Sigmoid colon (tissue), 7 donors: ENCODE data around the gene KRT79. TPM values are rescaled to one million over a fixed set of nuclear protein-coding genes. Genes with fewer than 3 reads are reported as not detected.

ENCODE experiments used
- DNase-seq: peaks from one replicate; pipeline ENCODE4 v3.0.0-alpha.2; 2019
- H3K27ac ChIP-seq, 4 donors: fragments of 200-600 bp; sonication (generic); one replicate each; pipeline ENCODE4 v1.5.1; 2016 to 2019; ENCODE audit warnings: mild to moderate bottlenecking in 1 of 4
- H3K27me3 ChIP-seq, 3 donors: fragments of 200-600 bp; sonication (generic); one replicate each; pipeline ENCODE4 v1.5.1; 2019; ENCODE audit warnings: mild to moderate bottlenecking in 1 of 3
- H3K36me3 ChIP-seq, 4 donors: fragments of 200-600 bp; sonication (generic); one replicate each; pipeline ENCODE4 v1.5.1; 2016 to 2019
- H3K4me1 ChIP-seq, 4 donors: fragments of 200-600 bp; sonication (generic); one replicate each; pipeline ENCODE4 v1.5.1; 2017 to 2019
- H3K4me3 ChIP-seq, 4 donors: fragments of 200-600 bp; sonication (generic); one replicate each; pipeline ENCODE4 v1.5.1; 2017 to 2019; ENCODE audit warnings: mild to moderate bottlenecking in 2 of 4, moderate library complexity in 1 of 4
- H3K9me3 ChIP-seq, 4 donors: fragments of 200-600 bp in 3 of 4; sonication (generic) in 3 of 4; one replicate each; pipeline versions ENCODE4 v1.5.1 to v1.6.1; 2013 to 2019
- EP300 ChIP-seq, 4 donors: sonication (generic); formaldehyde crosslinking; IDR thresholded peaks; one replicate each; pipeline ENCODE4 v1.6.1; 2017; ENCODE audit warnings: antibody characterized with exemption in 4 of 4
- POLR2A ChIP-seq, 2 donors: fragments of 450-650 bp; IDR thresholded peaks; one replicate each; pipeline ENCODE4 v1.6.1; 2016; ENCODE audit warnings: antibody characterized with exemption in 2 of 2, mild to moderate bottlenecking in 2 of 2, moderate library complexity in 2 of 2
- POLR2AphosphoS5 ChIP-seq, 4 donors: sonication (generic); formaldehyde crosslinking; IDR thresholded peaks; one replicate each; pipeline ENCODE4 v1.6.1; 2017; ENCODE audit warnings: antibody characterized with exemption in 4 of 4
- WGBS, 2 donors: extraction: QIAGEN DNeasy Blood & Tissue Kit; methylation state at CpG; one replicate each; pipeline ENCODE4 v1.1.7; 2013; 5-methylcytosine and 5-hydroxymethylcytosine counted together
- intact Hi-C: fragments of 100-400 bp; cut with DNase I; formaldehyde crosslinking; loops from one replicate; pipeline ENCODE4 v1.15.1; 2023
- polyA plus RNA-seq, 3 donors: library from polyadenylated mRNA; stranded (reverse); fragments of 200-250 nt; gene quantifications; one replicate each; pipeline ENCODE4 v1.2.3, GENCODE V29; 2013
- total RNA-seq, 4 donors: library from RNA; depleted of rRNA; stranded (reverse); fragments of >200 nt; gene quantifications; one replicate each; pipeline ENCODE4 v1.1.0, GENCODE V29; 2016
- TF ChIP-seq, protein P1 (sequence below), 4 experiments: fragments of 450-650 bp in 3 of 4; fragments of 200-600 bp in 1 of 4; IDR thresholded peaks; one replicate each; pipeline ENCODE4 v1.5.1; 2016 to 2019; ENCODE audit warnings: antibody characterized with exemption in 4 of 4, mild to moderate bottlenecking in 3 of 4, moderate library complexity in 2 of 4
- donor health status: healthy with polysubstance abuse.
- donor health status: Bipolar disorder and iron deficiency.
- donor health status: healthy.

KRT79 gene
- total and polyA plus RNA-seq, 7 donors, result 0.16 TPM; not detected in 6

DNA sequence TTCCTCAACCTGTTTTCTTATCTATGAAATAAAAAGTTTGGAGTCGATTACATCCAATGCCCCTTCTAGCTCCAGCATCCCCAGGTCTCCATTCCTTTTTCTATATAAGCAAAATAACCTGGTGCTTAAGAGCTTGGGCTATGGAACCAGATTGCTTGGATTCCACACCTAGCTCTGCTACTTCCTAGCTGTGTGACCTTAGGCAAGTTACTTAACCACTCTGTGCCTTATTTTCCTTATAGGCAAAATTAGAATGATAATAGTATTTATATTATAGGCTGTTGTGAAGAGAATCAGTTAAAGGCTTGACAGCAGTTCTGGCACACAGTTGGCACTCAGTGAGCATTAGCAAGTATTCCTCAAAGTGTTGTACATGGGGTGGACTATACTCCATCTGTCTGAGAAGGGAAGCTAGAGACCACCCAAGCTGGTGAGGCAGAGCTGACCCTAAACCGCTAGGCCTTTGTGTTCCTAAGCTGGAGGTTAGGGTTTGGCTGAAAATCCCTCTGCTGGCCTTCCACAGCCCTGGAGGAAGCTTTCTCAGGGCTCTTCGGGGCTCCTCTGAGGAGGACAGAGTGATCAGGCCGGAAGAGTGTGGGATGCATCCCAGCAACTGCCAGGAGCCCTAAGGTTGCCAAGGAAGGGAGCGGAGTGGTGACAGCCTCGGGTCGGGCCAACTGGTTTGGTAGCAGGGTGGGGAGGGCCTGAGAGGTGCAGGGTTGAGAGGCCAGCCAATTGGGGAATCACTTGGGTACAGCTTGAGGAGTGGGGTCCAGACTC, 14.2 kb downstream of the KRT79 start:
- Histone ChIP-seq H3K4me1 (peaks cover 0 to 11% (median 4%) of the 10 kb centered on the region in 4 donors), H3K27me3 (peaks cover 0 to 6% (median 0%) of the 10 kb centered on the region in 3 donors), H3K9me3 (no peaks in the 10 kb centered on the region), H3K4me3 (no peak overlapping the region), H3K36me3 (no peaks in the 10 kb centered on the region), H3K27ac (no peak overlapping the region)
- WGBS, 2 donors, result 87 to 89% methylated on average over 7 of the region's 7 CpGs
- TF ChIP-seq, protein P1, sequence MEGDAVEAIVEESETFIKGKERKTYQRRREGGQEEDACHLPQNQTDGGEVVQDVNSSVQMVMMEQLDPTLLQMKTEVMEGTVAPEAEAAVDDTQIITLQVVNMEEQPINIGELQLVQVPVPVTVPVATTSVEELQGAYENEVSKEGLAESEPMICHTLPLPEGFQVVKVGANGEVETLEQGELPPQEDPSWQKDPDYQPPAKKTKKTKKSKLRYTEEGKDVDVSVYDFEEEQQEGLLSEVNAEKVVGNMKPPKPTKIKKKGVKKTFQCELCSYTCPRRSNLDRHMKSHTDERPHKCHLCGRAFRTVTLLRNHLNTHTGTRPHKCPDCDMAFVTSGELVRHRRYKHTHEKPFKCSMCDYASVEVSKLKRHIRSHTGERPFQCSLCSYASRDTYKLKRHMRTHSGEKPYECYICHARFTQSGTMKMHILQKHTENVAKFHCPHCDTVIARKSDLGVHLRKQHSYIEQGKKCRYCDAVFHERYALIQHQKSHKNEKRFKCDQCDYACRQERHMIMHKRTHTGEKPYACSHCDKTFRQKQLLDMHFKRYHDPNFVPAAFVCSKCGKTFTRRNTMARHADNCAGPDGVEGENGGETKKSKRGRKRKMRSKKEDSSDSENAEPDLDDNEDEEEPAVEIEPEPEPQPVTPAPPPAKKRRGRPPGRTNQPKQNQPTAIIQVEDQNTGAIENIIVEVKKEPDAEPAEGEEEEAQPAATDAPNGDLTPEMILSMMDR (IDR thresholded peaks at IDR 0.05), result no peak
- TF ChIP-seq POLR2AphosphoS5 (IDR thresholded peaks at IDR 0.05) (no peak), EP300 (IDR thresholded peaks at IDR 0.05) (no peak), POLR2A (IDR thresholded peaks at IDR 0.05) (no peak)
- intact Hi-C loops, result no loop called here
- no peak for DNase-seq

- 33 to 59% methylated on average over 7 of the region's 7 CpGs for WGBS, 2 donors
- no peak for DNase-seq
- Histone ChIP-seq H3K27ac (no peak overlapping the region), H3K36me3 (no peaks in the 10 kb centered on the region), H3K9me3 (no peaks in the 10 kb centered on the region), H3K4me1 (peaks cover 0 to 17% (median 4%) of the 10 kb centered on the region in 4 donors), H3K27me3 (peaks cover 0 to 6% (median 0%) of the 10 kb centered on the region in 3 donors), H3K4me3 (no peak overlapping the region)
- TF ChIP-seq EP300 (IDR thresholded peaks at IDR 0.05) (no peak), POLR2AphosphoS5 (IDR thresholded peaks at IDR 0.05) (no peak), POLR2A (IDR thresholded peaks at IDR 0.05) (no peak)
- TF ChIP-seq, protein P1 (IDR thresholded peaks at IDR 0.05), result no peak
- intact Hi-C loops, result no loop called here
Measured at GRCh38 chr12:52818887-52819420, 15.2 kb downstream of the KRT79 start.

DNA sequence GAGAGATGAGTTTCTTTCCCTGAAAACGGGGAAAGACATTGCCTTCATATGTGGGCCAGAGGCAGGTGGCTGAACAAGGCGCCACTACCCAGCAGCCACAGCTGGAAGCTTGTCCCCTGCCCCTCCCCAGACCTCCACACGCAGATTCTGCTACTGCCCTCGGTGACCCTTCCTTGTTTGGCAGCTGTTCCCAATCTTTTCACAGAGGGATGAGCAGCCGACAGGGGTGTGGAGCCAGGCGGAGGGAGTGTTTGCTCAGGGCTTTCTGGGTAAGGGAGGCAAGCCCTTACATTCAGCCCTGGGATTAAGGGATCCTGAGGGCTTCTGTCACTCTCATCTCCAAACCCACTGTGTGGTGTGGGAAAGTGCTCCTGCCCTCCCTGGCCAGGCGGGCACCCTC, 15.7 kb downstream of the KRT79 start:
- no peak for TF ChIP-seq POLR2A (IDR thresholded peaks at IDR 0.05)
- no peak for TF ChIP-seq EP300 (IDR thresholded peaks at IDR 0.05)
- TF ChIP-seq, protein P1 (IDR thresholded peaks at IDR 0.05), result no peak
- TF ChIP-seq POLR2AphosphoS5 (IDR thresholded peaks at IDR 0.05), result no peak
- H3K9me3 ChIP-seq, result no peaks in the 10 kb centered on the region
- peaks cover 0 to 17% (median 4%) of the 10 kb centered on the region in 4 donors for H3K4me1 ChIP-seq
- DNase-seq, result no peak
- intact Hi-C loops, result no loop called here
- H3K4me3 ChIP-seq, result no peak overlapping the region
- H3K27ac ChIP-seq, result no peak overlapping the region
- peaks cover 0 to 6% (median 0%) of the 10 kb centered on the region in 3 donors for H3K27me3 ChIP-seq
- WGBS, 2 donors, result 16 to 47% methylated on average over 7 of the region's 7 CpGs
- no peaks in the 10 kb centered on the region for H3K36me3 ChIP-seq

- H3K4me1 ChIP-seq, result peaks cover 0 to 17% (median 4%) of the 10 kb centered on the region in 4 donors
- H3K9me3 ChIP-seq, result no peaks in the 10 kb centered on the region
- H3K36me3 ChIP-seq, result no peaks in the 10 kb centered on the region
- peaks cover 0 to 6% (median 0%) of the 10 kb centered on the region in 3 donors for H3K27me3 ChIP-seq
- H3K4me3 ChIP-seq, result no peak overlapping the region
- no peak overlapping the region for H3K27ac ChIP-seq
- TF ChIP-seq POLR2A (IDR thresholded peaks at IDR 0.05) (no peak), EP300 (IDR thresholded peaks at IDR 0.05) (no peak), POLR2AphosphoS5 (IDR thresholded peaks at IDR 0.05) (no peak)
- TF ChIP-seq, protein P1 (IDR thresholded peaks at IDR 0.05), result no peak
- intact Hi-C loops, result no loop called here
- no peak for DNase-seq
- 61 to 76% methylated on average over 2 of the region's 2 CpGs for WGBS, 2 donors
Measured at GRCh38 chr12:52817699-52818238, 16.3 kb downstream of the KRT79 start.
